ENCODE measurements around the gene PHACTR1.

DNA sequence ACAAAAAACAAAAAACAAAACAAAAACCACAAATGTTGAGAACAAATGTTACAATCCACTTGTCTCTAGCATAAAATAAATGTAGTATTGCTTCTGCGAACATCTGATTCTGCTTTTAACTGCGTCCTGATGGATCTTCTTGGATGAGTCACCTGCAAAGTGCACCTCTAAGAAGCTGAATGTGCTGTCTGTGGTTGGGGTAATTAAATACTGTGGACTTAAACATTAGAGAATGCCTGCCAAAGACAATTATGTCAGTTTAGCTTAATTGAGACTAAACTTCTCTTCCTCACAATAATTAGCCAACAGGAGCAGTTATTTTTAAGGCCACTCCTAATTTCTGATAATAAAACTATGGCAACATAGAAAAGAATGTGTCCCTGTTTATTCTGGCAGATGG lies 253.4 kb downstream of the PHACTR1 start:
- TF ChIP-seq CTCF (conservative IDR thresholded peaks at IDR 0.05; ENCODE audit: low read depth, low read length), result no peak
- no peak for TF ChIP-seq EZH2 (IDR thresholded peaks at IDR 0.05; ENCODE audit: low read length, unreplicated experiment)
- TF ChIP-seq EZH2phosphoT487 (IDR thresholded peaks at IDR 0.05; ENCODE audit: borderline replicate concordance, low read length), result no peak

All from PC-3 (cell line).